ENCODE measurements around the gene DLG2.
"Not testable (repeated sequence)": the region's sequence is repeated elsewhere in the genome, so short reads cannot be mapped to it uniquely, and the experiment has no call there.

The DLG2 gene

DNA sequence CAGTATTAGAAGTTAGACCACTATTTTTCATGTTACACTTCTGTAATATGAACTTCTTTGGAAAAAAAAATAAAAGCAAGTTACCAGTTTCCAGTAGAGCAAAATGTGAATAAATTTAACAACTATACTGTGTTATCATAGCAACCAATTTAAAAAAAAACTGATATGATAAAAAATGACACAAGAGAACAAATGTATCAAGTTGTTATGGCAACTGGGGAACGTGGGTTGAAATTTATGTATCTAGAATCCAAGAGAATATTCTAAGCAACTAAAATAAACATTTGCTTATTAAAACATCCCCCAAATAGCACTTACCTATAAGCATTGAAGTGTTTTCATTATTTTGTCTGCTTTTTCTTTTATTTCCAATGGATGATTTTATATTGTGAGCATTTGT, 442.4 kb downstream of the DLG2 start:
- DNase-seq = no peak

DNA sequence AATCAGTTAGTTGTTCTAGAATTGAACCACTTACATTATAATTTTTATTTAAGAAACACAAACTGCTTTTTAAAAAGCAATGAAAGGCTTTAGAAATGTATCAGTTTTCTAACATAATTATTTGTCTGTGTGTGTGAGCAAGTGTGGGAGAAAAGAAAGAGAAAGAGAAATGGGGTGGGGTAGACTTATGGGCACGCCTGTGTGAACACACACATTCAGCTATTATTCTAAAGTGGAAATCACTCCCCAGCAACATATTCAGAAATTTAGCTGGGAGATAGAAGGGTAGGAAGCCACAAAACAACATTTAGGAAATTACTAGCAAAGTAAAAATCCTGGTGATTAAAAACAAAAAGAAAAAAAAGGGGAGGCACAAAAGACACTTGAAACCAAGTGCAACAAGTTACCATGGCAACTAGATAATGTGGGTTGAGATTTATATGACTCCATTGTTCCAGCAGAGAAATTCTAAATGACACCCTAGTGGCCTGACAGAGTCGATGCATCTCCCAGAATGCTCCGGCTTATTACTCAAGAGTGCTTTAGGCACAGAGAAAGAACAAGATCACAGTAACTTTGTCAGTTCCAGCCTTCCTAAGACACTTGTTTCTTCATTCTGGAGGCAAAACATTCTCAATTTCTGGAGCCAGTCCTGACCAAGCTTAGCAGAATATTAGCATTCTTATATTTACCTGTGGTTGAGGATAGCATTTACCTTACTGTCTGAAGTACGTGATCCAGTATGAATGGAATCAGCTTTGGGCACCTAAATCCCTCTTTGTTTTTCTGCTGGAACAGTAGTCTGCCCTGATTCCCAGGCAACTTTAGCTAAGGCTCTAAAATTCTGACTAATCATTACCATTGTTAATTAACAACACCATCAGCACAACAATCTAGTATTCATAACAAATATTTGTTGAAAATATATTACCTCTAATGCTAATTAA, 444.4 kb downstream of the DLG2 start:
- peak; percentile 23 for DNase-seq

DNA sequence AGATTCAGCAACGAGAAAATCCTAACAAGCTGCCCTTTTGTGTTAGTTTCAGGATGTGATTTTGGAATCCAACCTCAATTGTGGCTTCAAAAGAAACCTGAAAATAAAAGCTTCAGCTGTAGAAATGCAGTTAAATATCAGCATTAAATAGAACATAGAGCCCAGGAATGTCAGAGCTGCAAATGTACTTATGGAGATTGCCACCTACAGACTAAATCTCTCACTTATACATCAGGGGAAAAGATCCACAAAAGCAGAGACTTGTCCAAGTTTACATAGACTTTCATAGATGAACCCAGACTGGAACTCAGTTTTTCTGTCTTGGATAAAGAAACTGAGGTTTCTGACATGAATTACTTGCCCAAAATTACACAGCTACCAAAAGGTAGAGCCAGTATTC, 446.6 kb downstream of the DLG2 start:
- DNase-seq = no peak

DNA sequence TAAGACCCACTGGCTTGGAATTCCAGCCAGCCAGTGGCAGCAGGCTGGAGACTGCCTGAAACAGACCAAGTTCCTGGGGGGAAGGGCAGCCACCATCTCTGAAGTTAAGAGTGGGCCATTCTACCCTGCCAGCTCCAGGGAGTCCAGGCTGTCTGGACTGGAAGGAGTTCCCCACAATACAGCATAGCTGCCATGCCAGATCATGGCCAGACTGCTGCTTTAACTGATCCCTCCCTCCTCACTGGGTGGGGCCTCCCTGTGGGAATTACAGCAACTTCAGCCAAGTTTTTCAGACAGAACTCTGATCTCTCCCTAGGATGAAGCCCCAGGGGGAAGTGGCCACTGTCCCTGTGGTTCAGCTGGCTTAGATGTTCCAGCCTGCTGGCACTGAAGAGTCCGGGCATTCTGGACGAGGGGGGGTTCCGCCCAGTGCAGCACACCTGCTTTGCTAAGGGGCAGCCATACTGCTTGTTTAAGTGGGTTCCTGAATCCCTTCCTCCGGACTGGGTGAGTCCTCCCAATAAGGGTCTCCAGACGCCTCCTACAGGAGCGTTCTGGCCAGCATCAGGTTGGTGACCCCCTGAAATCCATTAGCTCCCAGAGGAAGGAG, 455.4 kb downstream of the DLG2 start:
- DNase-seq = no peak

DNA sequence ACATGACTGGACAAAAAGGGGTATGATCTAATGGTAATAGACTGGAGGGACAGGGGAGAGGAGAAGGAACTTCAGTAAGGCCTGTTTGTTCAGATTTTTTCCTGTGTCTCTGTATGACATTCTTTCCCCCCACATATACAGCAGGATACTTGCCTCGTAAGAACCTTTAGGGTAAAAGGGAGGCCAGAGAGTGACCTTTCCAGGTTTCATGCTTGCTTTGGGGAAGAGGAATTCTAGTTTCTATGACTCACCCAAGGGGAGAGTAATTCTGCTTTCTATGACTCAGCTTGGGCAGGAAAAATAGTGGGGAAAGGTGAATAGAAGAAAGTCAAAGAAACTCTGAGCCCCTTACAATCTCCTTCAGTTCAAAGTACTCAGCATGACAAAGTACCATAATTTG, 457.0 kb downstream of the DLG2 start:
- DNase-seq = no peak

DNA sequence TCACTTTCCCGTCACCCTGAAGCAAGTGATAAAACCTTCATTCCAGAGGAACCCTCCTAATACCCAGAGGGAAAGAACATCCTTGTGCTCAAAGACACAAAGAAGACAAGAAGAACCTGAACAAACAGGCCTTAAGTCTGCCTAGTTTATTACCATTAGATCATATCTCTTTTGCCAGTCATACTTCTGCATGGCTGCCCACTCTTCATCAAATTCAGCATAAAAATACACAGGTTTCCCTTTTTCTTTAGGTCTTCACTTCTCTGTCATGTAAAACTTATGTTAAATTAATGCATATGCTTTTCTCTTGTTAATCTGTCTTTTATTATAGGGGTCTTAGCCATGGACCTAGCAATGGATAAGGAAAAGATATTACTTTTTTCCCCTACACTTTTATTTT, 459.7 kb downstream of the DLG2 start:
- DNase-seq = no peak

DNA sequence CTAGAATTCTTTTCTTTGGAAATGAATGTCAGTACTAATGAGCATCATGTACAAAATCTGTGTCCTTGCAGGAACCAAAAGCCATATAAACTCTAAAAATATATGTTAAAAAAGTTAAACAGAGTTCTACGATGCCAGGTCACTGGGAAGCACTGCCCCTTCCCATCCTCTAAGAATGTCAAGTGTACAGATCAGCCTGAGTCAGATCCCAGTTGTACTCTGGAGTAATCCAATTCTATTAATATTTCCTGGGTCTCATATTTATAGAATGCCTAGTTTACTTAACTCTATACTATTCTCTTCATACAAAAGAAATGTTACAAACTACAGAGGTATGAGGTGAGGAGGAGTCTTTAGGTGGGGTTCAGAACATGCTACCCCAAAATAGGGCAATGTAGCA, 460.1 kb downstream of the DLG2 start:
- no peak for DNase-seq

DNA sequence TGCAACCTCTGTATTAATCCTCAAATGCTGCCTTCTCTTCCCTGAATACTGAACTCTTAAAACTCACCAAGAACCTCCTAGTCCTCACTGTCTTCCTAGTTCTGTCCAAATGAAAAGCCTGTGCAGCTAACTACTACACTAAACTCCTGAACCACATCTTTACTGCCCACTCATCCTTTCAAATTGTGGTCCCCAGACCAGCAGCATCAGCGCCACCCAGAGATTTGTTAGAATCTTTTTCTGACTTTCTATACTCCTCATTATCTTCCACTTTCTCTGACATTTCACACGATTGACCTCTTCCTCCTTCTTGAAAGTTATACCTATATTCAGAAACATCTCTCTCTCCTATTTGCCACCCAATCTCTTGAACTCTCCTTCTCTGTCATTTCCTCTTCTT, 461.3 kb downstream of the DLG2 start:
- DNase-seq = no peak

DNA sequence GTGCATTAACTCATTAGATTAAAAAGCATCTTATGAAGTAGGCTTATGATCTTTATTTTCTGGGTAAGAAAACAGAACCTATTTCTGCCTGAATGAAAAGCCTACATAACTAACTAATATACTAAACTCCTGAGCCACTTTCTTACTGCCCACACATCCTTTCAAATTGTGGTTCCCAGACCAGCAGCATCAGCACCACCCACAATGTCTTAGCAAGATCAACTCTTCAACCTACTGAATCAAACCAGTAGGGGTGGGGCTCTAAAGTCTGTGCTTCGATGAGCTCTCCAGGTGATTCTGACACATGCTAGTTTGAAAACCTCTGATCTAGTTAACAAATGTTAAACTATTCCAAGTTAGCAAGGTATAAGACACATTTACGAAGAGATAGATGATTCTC, 462.4 kb downstream of the DLG2 start:
- no peak for DNase-seq

DNA sequence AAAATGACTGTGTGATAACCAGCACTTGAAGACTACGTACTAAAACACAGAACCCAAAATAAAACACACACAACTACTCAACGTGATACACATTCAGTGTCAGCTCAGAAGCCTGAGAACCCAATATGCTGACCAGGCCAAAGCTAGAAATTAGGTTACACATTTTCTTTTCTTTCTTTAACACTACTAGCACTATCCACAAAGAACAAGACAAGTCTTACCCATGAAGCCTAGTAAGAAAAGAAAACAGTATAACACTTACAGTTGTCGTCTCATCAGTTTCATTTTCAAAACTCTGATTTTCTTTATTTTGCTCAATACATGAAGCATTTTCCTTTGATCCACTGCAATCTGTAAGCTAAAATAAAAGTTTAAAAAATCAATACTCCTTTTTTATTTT, 472.9 kb downstream of the DLG2 start:
- DNase-seq = no peak

DNA sequence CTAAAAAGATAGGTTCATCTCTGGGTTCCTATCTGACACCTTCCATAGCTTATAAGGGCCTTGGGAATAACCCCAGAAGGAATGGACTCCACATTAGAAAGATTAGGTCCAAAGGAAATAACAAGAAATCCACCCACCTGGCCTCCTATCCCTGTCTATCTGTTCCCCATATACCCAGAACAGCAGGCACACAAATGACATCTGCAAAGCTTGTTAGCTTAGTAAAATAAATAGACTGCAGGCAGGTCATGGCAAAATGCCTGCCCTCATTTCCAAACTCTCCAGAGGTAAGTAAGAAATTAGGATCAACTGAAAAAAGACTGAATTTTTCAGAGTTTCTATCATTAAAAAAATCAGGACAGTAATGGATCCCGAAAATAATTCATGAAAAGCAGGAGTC, 489.5 kb downstream of the DLG2 start:
- DNase-seq = no peak

DNA sequence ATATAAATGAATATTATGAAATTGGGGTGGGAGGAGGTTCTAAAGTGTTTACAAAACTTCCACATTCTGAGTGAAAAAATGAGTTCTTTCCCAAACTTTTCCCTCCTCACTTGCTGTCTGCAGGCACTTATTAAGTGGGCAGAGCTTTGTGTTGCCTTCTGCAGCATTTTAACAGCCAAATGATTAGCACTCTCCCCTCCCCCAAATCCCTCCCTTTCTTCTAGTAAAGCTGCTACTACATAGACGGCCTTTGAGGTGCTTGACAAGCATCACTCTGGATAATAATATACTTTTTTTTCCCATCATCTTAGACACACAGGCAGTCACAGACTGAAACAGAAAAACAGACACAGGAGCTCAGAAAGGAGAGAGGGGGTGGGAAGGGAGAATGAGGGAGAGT, 493.5 kb downstream of the DLG2 start:
- DNase-seq = no peak

DNA sequence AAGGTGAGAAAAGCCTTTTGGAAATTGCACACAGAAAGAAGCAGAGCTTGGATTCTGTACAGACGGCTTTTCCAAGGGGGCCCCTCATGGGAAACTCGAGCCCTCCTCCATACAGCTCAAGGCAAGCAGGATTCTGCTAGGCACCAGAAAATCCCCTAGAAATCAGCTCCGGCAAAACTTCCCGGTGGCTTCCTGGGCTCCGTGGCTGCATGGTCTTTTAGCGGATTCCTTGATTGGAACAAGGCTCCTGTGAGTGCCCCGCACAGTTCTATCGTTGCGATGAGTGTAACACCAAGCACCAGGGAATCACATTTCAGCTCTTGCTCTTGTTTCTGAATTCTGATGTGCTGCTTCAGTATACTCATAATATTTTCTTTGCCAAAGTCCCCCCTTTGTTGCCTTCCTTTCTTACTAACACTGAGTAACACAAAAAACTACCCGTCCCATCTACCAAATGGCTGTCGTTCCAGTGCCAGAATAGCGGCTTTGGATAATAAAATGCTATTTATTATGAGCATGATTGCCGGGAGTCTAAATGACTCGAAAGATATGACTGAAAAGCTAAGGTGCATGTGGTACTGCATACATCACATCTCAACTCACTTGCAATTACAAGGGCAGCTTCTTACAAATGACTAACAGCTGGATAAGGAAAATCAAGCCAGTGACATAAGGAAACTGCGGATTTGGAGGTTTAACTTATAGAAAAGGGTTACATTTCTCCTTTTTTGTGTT, 494.1 kb downstream of the DLG2 start:
- DNase-seq = no peak

DNA sequence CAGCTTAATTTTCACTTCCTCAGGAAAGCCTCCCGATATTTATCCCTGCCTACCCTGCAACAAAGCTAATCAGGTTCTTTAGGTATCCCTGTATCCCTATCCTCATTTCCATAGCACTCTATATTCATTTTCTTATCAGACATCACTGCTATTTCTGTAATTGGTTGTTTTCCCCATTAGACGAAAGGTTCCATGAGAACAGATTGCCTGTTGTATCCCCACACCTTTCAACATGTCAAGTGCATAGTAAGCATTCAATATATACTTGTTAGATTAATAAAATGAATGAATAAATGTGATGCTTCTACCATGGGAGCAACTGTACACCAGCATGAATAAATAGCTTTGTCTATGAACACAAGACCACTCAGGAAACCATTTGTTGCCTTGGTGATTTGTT, 499.8 kb downstream of the DLG2 start:
- DNase-seq = no peak

DNA sequence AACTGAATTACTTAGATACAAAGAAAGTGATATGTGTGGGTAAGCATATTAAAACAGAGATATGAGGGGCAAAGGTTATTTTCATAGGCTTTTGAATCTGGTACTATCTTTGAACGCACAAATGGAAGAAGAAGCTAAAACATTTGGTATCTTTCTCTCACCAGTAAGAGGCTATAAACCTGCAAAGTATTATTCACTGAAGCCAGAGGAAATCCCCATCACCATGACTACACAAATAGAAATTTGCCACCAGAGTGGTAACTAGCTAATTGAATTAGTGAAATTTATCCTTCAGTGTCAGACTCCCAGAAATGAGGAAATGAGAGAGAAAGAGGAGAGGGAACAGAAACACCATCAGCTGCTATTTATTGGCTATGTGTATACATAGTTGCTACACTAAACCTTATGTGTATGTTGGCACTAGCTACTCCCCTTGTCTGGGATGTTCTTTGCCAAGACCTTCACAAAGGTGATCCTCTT, 503.4 kb downstream of the DLG2 start:
- peak; percentile 29 for DNase-seq

DNA sequence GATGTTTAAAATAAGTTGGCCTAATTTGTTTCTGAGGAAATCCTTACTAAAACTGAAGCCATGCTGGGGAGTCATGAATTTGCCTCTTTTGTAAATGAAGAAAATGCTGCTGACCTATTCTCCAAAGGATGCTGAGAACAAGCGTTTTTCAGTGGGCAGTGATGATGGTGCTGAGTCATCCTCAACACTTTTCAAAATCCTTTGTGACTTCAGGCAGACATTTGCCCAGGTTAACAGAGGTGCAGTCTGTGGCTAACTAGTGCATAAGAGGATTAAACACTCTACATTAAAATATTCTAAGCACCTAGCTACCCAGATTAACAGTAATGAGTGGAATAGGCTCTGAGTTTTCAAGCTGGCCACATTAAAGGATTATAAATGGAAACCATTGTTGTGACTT, 509.0 kb downstream of the DLG2 start:
- no peak for DNase-seq

DNA sequence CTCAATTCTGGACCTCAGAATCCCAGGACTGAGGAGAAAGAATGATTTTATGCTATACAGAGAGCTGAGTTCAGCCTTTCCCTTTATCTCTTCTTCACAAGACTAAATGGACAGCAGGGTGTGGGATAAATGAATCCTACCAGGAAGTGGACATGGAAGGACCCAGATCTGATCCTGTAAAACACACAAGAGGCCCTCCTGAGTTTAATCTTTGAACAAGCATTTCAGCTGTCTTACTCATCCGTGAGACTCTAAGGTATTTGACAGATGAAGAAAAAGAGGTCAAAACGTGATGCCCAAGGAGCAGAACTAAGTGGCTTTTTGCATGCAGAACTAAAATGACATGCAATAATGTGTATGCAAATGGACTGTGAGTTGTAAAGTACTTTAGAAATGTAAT, 511.3 kb downstream of the DLG2 start:
- DNase-seq = no peak

DNA sequence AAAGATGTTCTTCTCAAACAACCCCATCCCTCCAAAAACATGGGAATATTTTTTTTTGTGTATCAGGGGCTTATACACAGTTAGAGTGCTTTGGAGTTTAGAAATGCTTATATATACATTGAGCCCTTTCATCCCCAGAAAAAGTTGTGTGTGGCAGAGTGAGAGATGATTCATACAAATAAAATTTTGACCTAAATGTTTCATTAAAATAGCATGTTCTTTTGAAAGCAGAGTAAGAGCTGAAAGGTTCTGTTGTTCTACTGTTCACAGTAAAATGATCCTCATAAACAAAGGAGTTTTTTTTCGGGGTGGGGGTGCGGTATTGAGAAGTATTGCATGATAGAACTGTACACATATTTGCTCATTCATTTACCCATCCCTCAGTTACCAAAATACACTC, 512.4 kb downstream of the DLG2 start:
- no peak for DNase-seq

DNA sequence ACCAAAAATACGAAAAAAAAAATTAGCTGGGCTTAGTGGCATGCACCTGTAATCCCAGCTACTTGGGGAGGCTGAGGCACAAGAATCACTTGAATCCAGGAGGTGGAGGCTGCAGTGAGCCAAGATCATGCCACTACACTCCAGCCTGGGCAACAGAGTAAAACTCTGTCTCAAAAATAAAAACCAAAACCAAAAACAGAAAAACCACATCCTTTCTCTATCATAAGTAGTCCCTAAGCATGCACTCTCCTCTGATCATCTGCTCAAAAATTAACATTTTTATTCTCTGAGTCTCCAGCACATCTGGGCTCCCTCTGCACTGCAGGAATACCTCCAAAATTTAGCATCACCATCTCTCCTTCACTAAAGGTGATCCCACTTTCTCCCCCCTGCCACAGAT, 516.9 kb downstream of the DLG2 start:
- DNase-seq = not testable (repeated sequence)

DNA sequence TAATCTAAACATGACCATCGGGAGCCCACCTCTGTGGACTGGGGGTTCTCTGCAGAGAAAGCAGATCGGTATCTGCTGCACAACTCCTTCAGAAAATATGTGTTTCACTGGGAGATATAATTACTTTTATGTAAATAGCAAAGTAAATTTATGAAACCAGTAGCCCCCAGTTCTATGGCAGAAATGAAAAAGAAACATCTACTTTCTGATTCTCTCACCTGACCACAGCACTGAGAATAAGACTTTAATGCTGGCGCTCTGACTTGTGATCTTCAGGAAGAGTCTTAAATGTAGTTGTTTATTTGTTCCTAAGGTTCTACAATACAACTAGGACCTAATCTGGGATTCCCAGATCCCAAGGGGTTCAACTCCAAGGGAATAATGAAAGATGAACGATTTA, 518.0 kb downstream of the DLG2 start:
- no peak for DNase-seq

DNA sequence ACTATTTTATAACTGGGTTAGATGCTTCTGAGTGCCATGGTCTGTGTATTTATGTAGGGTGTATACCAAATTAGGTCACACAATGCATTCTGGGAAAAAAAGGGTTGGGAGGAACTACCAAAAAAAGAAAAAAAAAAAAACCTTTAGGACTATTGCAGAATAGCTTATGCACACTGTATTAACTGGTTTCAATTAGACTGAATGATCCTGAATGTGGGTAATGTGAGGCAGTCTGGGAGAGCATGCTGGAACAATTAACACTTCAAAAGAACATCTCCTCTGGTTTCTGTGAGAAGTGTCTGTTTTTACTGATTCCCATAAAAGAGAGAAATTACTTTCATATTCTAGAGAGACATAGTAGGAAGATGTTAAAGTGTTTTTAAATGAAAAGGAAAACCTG, 521.3 kb downstream of the DLG2 start:
- DNase-seq = no peak

DNA sequence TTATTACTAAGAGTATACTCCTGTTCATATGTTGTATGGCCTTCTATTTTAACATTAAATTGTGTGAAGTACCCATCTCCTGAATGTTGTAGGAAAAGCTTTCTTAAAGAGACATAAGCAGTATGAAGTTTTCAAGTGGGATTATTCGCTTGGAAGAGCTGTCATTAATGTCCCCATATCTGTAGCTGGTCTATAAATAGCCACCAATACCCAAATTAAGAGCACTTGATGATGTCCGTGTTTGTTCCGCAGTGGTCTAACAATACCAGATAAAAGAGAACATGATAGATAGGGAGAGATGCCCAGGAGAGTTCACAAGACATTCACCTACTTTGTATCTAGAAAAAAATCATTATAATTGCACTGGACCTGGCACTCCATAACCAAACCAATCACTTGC, 527.6 kb downstream of the DLG2 start:
- DNase-seq = no peak

DNA sequence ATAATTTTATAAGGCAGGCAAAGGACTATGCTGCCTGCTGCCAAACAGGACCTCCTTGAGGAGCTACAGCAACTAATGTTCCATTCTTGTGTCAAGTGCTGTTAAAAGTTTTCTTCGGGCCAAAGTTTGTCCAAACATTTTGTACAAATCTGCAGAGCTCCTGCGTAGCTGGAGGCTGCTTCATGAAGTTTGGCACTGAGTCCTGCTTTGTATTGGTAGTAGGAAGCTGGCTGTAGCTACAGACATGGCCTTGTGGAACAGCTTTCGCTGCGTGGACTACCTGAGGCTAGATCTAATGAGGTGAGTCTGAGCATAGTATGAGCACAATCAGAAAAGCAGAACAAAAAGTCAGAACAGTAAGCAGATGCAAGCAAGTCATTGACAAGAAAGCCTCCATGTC, 528.1 kb downstream of the DLG2 start:
- DNase-seq = no peak

DNA sequence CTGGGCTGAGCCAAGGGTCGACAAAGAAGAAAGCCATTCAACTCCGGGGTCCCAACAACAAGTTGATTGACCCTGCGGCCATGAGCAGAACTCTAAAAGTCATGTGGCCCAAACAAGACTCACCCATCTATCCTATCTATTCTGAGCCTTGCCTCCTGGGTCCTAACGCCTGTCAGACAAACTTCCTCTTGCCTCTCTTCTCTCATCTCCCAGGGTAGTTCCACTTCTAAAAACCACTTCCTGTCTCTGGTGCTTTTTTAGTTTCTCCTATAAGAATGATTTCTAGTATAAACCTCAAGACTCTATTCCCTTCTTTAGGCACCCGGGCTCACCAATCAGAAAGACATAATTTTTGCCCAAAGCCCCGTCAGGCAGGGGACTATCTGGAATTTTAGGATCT, 530.2 kb downstream of the DLG2 start:
- no peak for DNase-seq

Measured in RPMI8226 (cell line).